ENCODE results near the gene EXOSC2.
A peak's percentile ranks its signal among the peaks of the same experiment; 100 is the strongest.

The EXOSC2 gene, protein sequence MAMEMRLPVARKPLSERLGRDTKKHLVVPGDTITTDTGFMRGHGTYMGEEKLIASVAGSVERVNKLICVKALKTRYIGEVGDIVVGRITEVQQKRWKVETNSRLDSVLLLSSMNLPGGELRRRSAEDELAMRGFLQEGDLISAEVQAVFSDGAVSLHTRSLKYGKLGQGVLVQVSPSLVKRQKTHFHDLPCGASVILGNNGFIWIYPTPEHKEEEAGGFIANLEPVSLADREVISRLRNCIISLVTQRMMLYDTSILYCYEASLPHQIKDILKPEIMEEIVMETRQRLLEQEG

DNA sequence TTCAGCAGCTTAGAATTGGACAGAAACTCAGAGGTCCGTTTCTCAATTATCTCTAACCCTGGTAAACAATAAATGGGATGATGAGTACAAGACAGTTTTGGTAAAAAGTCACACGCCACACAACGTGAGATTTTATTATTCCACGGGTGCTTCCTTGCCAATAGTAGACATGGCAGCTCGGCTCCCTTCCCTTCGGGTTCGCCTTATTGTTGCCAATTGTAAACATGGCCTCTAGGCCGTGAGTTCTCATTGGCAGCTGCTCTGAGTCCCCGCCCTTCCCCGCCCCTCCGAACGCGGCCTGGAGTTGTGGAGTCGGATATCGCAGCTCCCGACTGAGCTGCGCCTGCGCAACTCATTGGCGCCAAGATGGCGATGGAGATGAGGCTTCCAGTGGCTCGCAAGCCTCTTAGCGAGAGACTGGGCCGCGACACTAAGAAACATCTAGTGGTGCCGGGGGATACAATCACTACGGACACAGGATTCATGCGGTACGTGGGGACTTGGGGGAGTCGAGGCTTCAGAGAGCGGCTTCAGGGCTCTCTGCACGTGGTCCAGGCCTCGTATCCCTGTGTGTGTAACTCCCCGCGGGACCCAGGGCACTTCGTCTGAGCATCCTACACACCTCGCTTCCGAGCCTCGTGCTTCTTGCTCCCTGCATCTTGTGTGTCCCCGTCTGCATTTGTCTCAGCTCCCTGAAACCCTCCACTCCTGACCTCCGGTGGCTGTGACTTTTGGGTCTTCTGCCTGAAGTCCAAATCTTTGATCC lies at the start of gene EXOSC2:
Gene EXOSC2, plus strand, starts transcription at position 355 of the 766 bp plus-strand sequence. Its CDS starts 12 bp downstream, at position 367.
- DNase-seq (ENCODE audit: low spot score): peak; percentile 99

DNA sequence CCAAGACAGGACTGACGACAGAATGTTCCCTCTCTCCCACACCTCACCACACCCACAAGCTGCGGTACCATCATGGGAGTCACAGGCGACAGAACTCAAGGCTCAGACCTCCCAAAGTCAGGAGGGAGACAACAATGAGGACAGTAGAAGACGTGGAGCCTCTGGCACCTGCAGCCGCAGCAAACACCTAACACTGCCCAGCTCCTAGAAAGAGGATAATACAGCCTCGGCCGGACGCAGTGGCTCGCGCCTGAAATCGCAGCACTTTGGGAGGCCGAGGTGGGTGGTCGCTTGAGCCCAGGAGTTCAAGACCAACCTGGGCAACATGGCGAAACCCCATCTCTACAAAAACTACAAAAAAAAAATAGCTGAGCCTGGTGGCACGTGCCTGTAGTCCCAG lies 42.4 kb upstream of the EXOSC2 start:
- no peak for DNase-seq (ENCODE audit: low spot score)

DNA sequence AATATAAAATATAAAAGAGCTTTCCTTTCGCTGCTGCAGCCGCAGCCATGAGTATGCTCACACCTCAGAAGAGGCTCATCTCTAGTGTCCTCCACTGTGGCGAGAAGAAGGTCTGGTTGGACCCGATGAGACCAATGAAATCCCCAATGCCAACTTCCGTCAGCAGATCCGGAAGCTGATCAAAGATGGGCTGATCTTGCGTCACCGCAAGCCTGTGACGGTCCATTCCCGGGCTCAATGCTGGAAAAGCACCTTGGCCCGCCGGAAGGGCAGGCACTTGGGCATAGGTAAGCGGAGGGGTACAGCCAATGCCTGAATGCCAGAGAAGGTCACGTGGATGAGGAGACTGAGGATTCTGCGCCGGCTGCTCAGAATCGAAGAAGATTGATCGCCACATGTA lies 41.8 kb upstream of the EXOSC2 start:
- no peak for DNase-seq (ENCODE audit: low spot score)

DNA sequence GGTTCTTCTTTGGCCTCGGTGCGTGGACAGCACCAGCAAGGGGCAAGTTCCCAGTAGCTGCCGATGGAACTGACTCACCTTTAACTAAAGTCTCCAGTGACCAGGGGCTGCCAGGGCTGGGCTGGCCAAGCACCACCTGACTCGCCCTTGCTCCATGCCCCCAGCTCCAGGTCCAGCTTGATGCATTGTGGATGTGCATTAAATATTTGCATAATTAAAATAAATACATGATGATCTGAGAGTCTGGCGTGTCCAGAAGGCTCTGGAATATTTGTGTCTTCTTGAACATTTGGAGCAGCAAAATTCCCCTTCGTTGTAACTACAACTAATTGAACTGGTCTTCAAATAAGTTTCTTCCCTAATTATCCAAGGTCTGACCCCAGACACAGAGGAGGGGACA lies 38.7 kb upstream of the EXOSC2 start:
- no peak for DNase-seq (ENCODE audit: low spot score)

DNA sequence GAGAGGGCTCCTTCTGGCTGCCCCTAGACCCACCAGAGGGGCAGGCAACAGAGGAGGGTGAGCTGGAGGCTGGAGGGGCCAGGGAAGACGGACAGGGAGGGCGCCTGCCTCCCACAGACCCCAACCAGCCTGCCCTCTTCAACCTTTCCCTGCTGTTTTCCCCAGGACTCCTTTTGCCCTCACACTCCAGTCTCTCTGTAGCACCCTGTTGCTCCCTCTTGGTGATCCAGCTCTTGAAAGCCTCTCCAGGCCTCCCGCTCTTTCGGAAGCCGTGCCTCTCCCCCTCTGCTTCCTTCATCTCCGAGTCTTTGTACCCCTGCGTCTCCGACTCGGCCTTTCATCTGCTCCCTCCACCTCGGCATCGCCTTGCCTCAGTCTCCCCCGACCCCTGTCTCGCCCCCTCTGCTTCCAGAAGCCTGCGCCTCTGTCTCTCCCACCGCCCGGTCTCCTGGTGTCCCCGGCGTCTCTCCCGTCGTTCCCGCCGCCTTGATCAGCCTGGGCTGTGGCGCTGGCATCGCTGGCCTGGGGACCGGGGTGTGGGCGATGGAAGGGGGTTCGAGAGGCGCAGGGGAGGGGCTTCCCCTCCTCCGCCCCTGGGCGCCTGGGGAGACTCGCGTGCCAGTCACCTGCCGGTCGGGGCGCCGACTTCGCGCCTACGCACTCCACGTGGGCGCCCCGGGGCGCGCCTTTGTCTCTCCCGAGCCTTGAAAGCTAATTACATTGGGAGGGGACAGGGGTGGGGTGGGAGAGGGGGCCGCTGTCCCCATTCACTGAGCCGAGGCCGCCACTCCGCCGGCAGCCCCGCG lies 34.5 kb upstream of the EXOSC2 start:
- no peak for DNase-seq (ENCODE audit: low spot score)

DNA sequence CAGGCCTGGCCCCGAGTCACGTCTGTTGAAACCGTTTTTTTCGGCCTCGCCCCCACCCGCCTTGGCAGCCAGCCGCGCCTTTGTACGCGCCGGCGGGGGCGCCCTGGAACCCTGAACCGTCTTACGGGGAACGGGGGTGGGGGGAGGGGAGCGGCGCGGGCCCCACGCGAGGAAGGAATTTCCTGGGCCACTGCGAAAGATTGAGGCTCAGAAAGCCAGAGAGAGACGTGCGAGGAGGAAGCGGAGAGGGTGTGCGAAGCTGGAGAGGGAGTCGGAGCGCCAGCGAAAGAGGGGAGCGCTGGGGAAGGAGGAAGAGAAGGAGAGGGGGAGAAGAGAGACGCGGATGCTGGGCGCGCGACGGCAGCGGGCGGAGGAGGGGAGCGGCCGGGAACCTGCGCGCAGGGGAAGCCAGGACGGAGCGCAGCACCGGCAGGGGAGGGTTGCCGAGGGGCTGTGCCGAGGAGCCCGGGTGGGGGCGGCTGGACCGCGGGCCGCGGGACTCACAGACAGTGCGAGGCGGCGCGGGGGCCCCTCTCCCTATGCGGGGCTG lies 33.8 kb upstream of the EXOSC2 start:
- no peak for DNase-seq (ENCODE audit: low spot score)

DNA sequence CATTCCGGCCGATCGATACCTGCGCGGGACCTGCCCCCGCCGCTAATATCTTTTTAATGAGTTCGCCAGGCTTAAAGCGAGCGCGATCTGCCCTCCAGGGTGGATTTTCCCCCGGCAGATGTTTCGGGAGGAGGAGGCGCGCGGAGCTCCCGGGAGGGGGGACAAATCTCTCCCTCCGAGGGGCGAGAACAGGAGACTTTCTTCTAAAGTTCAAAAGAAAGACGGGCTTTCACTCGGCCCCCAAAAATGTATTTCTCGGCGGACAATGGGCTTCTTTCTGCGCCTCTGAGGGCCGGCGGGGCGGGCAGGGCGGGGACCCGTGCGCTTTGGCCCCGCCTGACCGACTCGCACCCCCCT lies 33.3 kb upstream of the EXOSC2 start:
- no peak for DNase-seq (ENCODE audit: low spot score)

DNA sequence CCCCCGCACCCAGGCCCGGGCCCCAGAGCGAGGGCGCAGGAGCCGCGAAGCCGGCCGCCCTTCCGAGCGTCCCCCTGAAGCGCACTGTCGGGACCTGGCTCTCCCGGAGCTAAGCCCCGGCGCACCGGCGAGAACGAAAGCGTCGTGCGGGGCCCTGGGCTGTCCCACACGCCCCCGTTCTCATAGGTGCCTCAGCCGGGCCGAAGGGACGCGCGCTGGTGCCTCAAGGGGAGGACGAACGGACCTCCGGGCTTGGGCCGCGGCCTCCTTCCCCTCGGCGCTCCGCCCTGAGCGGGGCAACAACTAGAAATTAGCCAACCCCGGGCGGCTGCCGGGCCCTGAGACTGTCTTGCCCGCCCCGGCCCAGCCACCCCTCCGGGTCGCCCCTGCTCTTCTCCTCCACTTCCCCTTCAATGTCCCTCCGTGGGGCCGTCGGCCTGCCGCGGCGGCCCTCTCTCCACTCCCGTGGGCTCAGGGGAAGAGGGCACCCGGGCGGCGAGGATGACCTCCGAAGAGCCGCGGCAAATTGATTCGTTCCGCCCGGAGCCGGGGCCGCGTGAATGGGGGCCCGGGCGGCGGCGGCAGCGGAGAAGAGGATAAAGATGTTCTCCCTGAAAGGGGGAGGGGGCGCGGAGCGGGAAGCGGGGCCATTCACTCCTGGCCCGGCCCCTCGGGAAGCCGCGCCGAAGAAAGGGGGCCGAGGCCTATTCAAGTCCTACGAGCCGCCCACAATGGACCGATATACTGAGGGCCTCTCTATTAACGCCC lies 32.7 kb upstream of the EXOSC2 start:
- no peak for DNase-seq (ENCODE audit: low spot score)

DNA sequence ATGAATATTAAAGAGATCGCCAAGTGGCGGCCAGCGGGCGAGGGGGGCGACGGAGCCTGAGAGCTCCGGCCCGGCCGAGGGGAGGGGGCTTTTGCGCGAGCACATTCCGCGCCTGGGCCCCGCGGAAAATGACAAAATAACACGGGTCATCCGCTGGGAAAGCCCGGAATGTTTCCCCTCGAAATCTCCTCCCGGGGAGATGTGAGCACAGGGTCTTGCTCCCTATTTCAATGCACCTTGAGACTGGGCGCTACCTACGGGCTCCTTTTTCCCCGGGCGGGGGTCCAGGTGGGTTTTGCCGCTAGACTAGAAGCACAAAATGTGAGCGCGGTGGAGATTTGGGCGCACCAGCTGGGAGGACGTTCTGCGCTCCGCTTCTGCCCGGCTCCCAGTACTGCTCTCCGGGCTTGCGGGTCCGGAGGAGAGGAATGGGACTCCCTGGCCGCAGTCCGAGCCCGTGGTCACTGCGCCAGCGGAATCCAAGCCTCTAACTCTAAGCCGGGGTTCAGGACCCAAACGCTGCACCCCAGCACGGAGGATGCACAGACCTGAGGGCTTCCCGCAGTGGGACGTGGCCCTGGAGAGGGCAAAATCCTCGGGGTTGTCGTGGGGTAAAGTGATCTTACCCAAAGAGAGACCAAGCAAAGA lies 32.0 kb upstream of the EXOSC2 start:
- no peak for DNase-seq (ENCODE audit: low spot score)

DNA sequence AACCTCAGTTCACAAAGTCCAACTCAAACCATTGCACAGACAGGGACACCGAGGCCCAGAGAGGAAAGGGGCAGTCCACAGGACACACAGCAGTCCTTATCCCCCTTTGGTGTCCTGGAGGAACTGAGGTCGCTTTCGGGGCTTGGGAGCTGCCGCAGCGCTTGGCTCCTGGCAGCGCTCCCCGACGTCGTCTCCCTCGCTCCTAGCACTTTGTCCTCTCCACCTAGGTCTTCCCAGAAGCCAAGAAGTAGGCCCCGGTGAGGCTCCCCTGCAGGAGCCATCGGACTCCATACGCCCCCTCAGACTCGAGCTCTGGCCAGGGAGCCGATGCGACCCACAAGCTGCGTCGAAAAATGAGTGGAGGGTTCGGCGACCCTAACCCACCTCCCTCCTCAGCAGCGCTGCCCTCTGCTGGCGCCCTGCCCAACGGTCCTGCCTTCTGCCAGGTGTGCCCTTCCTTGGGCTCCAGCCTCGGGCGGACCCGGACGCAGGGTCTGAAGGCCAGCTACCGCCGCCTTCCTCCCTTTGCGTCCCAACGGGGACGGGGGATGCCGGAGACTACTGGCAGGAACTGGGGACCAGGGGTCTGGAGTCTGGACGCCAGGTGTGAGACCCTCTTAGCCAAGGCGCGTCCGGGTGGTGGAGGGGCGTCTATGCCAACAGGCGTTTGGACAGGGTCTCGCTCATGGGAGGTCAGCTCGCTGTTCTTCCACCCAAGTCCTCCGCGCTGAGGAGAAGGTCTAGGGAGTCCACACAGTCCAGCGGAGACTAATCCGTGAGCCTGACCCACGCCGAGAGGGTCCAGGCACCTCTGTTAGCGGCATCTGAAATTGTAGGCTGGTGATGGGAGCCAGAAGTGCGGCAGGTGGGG lies 31.2 kb upstream of the EXOSC2 start:
- DNase-seq (ENCODE audit: low spot score): no peak

DNA sequence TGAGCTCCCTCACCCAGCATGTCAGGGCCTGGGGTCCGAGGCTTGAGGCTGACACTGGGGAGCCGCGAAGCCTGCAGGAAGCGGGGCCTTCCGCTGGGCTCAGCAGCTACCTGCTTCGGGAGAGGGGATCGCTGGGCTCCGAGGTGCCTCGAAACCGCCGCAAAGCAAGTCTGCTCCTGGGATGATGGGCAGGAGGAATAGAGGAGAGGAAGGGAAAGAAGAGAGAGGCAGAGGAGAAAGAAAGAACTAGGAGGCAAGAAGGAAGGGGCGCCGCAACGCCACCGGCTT lies 30.7 kb upstream of the EXOSC2 start:
- DNase-seq (ENCODE audit: low spot score): no peak

DNA sequence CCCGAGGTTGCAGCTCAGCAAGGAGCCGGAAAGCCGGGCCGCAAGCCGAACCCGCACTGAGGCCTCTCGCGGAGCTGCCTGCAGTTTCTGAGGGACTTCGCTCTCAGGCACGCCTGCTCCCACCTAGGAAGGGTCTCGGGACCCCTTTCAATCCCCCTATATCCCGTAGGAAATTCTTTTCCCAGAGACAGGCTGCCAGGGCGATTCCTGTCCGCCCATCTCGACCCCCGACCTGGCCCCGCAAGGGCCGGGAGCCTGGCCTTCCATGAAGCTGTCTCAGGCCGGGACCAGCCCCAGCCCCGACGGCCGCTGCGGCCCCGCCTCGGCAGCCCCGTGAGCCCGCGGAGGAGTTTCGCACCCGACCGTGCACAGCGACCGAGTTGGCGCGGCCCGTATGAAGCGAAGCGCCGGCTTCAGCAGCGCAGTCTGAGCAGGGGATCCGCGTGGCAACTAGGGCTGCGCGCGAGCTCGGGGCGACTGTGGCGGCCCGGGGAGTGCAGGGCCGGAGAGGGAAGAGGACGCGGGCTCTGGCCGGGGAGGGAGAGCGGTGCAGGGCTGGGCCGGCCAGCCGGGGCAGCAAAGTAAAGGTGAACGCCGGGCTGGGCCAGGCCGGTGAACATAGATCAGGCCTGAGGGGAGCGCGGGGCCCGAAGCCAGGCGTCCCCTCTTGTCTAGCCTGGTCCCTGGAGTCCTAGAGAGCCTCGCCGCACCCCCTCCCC lies 30.2 kb upstream of the EXOSC2 start:
- no peak for DNase-seq (ENCODE audit: low spot score)

DNA sequence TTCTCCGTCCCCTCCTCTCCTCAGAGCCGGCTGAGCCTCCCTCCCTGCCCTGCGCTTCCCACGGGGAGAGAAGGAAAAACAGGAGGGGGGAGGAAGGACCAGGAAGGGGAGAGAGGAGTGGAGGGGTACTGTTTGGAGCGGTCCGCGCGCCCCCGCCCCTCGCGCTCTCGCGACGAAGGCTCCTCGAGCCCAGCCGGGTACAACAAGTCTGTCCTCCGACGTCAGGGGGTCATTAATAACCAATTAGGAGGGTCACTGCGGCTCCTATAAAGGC lies 29.7 kb upstream of the EXOSC2 start:
- no peak for DNase-seq (ENCODE audit: low spot score)

DNA sequence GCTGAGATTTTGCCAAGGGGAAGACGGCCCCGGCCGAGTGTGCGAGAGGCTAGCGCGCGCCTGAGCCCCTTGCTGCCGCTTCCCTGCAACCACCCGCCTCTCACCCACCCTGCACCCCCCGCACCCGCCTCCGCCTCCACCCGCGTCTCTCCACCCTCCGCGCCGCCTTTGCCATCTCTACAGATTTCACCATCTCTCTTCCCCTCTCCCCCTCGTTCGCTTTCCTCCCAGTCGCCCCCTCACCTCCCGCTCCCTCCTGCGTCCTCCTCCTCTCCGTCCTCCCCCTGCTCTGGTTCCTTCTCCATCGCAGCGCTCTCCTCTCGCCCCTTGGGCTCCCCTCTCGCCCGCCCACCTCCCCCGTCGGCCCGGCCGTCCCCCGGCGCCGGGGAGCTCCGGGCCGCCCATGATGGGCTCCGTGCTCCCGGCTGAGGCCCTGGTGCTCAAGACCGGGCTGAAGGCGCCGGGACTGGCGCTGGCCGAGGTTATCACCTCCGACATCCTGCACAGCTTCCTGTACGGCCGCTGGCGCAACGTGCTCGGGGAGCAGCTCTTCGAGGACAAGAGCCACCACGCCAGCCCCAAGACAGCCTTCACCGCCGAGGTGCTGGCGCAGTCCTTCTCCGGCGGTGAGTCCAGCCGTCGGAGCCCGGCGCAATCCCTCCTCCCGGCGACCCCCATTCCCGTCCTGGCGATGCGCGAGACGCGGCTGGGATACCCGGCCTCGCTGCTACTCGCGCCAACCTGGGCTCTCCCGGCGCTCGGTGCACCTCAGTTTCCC lies 29.1 kb upstream of the EXOSC2 start, which contains the start of gene PRDM12:
Gene PRDM12, plus strand, starts transcription at position 344 of the 778 bp plus-strand sequence. Its CDS starts 60 bp downstream, at position 404.
- no peak for DNase-seq (ENCODE audit: low spot score)

DNA sequence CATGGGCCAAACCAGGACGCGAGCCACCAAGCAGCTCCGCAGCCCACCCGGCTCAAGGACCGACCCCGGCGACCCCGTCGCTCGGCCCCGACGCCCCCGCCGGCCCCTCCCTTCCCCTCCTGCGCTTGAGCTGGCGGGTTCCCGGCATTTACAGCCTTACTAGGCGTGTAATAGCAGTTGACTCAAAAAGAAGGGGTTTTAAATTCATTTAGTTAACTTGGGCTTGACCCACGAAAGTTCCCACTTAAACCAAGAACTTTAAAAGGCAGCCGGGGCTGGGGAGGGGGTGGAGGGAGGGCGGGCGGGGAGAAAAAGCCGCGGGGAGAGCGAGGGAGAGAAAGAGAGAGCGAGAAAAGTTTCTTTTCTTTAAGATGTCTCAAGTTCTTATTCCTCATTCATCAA lies 28.6 kb upstream of the EXOSC2 start:
- DNase-seq (ENCODE audit: low spot score): no peak

DNA sequence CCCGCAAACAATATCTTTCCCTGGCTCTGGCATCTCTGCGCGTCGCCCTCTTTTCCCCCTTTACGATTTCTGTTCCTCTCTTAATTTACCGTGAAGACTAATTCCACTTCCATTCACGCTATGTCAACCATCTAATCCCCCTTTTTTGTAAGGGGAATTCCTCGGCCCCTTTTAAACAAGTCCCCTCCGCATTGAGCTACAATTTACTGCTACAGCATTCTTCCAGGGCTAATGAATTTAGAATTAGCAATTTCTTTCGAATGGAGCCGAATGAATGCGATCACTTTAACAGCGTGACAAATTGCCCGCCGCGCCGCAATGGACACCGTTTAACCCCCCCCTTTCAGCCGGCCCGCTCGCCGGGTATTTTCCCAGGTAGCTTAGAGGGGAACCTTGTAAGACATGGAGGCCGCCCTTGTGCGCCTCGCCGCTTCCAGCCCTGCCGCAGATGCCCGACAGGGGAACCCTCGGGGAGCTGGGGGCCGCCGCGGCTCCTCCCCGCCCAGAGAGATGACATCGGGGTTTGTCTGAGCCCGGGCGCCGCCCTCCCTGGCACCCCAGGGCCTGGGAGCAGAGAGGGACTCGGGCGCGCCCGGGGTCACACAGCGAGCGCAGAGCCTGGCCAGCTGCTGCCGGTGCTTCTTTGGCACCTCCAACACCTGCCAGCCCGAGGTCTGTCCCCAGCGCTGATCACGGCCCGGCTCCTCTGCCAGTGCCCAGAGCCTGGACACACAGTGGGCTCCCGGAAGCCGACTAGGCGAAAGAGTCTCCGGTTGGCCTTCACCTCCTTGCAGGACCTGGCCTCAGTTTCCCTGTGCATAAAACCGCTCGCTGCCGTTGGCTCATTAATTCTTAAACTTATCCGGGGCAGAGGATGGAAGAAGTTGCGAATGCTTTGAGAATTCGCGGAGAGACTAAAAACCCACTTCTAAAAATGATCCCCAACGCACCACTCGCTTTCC lies 27.9 kb upstream of the EXOSC2 start:
- DNase-seq (ENCODE audit: low spot score): no peak

DNA sequence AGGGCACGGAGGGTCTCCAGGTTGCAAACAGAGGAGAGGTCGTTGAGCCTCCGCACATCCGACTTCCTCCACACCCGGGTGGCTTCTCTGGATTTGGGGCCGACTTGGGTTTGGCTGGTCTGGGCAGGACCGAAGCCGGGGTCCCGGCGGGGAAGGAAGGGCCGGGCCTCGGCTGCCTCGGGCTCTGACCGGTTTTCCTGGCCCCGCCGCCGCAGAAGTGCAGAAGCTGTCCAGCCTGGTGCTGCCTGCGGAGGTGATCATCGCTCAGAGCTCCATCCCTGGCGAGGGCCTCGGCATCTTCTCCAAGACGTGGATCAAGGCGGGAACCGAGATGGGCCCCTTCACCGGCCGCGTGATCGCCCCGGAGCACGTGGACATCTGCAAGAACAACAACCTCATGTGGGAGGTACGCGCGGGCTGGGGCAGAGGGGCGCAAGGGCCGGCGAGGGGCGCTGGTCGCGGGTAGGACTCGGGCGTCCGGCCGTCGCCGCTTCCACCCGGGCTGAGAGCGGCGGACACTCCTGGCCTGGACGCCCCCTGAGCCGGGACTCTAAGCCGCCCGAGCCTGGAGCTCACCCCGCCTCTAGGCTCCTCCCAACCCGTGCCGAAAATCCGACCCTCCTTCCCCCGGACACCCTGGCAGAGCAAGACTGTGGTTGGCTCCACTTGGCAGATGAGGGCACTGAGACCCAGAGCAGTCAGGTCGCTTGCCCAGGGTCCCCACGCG lies 27.0 kb upstream of the EXOSC2 start:
- no peak for DNase-seq (ENCODE audit: low spot score)

DNA sequence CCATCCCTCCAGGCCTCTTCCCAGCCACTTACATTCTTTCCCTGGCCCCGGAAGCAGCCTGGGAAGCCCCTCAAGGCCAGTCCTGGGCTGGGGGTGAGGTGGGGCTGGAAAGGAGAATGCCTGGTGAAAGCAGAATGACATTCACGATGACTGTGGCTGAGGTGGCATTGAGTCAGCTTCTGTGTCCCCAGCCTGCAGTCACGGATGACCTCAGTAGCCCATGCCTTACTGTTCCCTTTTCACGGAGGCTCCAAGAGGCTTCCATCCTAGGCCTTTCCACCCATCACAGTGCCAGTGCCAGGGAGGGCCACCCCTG lies 26.5 kb upstream of the EXOSC2 start:
- no peak for DNase-seq (ENCODE audit: low spot score)

Data from putamen (tissue), 1 donor.